Natural killer cell treated with Interleukin-12 subunit alpha and Interleukin-12 subunit beta and Interleukin-15 and Interleukin-18, amount 100 ng/mL, for 72 hours (primary cell): ENCODE results near the gene PHLDB1. TPM values are rescaled to one million over a fixed set of nuclear protein-coding genes. Genes with fewer than 3 reads are reported as not detected.

Experiments used
- total RNA-seq, 2 donors: library from RNA; stranded (reverse); gene quantifications; one replicate each; pipeline ENCODE4 v1.2.3, GENCODE V29; 2022

PHLDB1 gene
- total RNA-seq, 2 donors from 2014 or later: 0.98 to 2.6 TPM

Other genes with a start within 250 kb of the PHLDB1 start
- gene UBE4A, start 248.0 kb upstream of the PHLDB1 start, total RNA-seq: 10 to 100 TPM; 45.0 to 58.8 TPM
- gene ATP5MG, start 206.0 kb upstream of the PHLDB1 start, total RNA-seq: 100 to 1,000 TPM; 183 to 189 TPM
- gene KMT2A, start 171.1 kb upstream of the PHLDB1 start, total RNA-seq: 100 to 1,000 TPM; 145 to 202 TPM
- 1 to 10 TPM; 2.5 to 3.4 TPM for gene TTC36, start 80.1 kb upstream of the PHLDB1 start, total RNA-seq
- 1 to 10 TPM; 6.9 to 9.8 TPM for gene TMEM25, start 76.4 kb upstream of the PHLDB1 start, total RNA-seq
- gene IFT46, start 41.7 kb upstream of the PHLDB1 start, total RNA-seq: 10 to 100 TPM; 12.1 to 13.2 TPM
- gene ARCN1, start 35.2 kb upstream of the PHLDB1 start, total RNA-seq: 100 to 1,000 TPM; 152 to 212 TPM
- not detected for gene TREH, start 72.0 kb downstream of the PHLDB1 start, total RNA-seq
- gene DDX6, start 183.5 kb downstream of the PHLDB1 start, total RNA-seq: 100 to 1,000 TPM; 145 to 214 TPM